DND-41 (cell line): Measurements from ENCODE around the gene CYTH4.

Experiments used
- ATAC-seq: fragments of 200-7000 bp; cut with Tn5 transposase; 3 replicates; pipeline ENCODE4 v1.9.1; 2021; ENCODE audit warnings: low read depth; ENCODE audit not compliant: insufficient read depth
- DNase-seq: peaks from one replicate; pipeline ENCODE4 v3.0.0-alpha.2; 2020
- H2AFZ ChIP-seq: 2 replicates; pipeline ENCODE4 v1.6.0; 2012; ENCODE audit warnings: low read depth, low read length
- H3K27ac ChIP-seq: 2 replicates; pipeline ENCODE4 v1.5.1; 2012; ENCODE audit warnings: low read length, inconsistent platforms
- H3K27me3 ChIP-seq: fragments of 200-600 bp; sonication (generic); 2 replicates; pipeline ENCODE4 v1.6.0; 2012; ENCODE audit warnings: low read length, mild to moderate bottlenecking, inconsistent platforms; ENCODE audit not compliant: insufficient read depth, poor library complexity
- H3K36me3 ChIP-seq: 2 replicates; pipeline ENCODE4 v1.5.1; 2012; ENCODE audit warnings: low read length, inconsistent platforms; ENCODE audit not compliant: insufficient read depth
- H3K4me1 ChIP-seq: 2 replicates; pipeline ENCODE4 v1.5.1; 2012; ENCODE audit warnings: mild to moderate bottlenecking, low read length; ENCODE audit not compliant: insufficient read depth
- H3K4me2 ChIP-seq: 2 replicates; pipeline ENCODE4 v1.6.0; 2012; ENCODE audit warnings: mild to moderate bottlenecking, moderate library complexity, low read length, inconsistent platforms; ENCODE audit not compliant: insufficient read depth
- H3K4me3 ChIP-seq, 2 experiments: fragments of 200-600 bp in 1 of 2; shearing (Covaris generic) in 1 of 2; 2 replicates each; pipeline ENCODE4 v1.5.1; 2012 to 2016; ENCODE audit warnings: inconsistent platforms in 2 of 2, low read length in 2 of 2, mild to moderate bottlenecking in 2 of 2, low read depth in 1 of 2, moderate library complexity in 1 of 2
- H3K79me2 ChIP-seq: 2 replicates; pipeline ENCODE4 v1.6.0; 2012; ENCODE audit warnings: low read length, inconsistent platforms; ENCODE audit not compliant: insufficient read depth
- H3K9ac ChIP-seq: 2 replicates; pipeline ENCODE4 v1.6.0; 2012; ENCODE audit warnings: low read depth, mild to moderate bottlenecking, inconsistent platforms, low read length, moderate library complexity
- H3K9me3 ChIP-seq: 2 replicates; pipeline ENCODE4 v1.5.1; 2012; ENCODE audit warnings: low read length, moderate library complexity, mild to moderate bottlenecking, inconsistent platforms; ENCODE audit not compliant: insufficient read depth, severe bottlenecking
- H4K20me1 ChIP-seq: 2 replicates; pipeline ENCODE4 v1.6.0; 2012; ENCODE audit warnings: low read length; ENCODE audit not compliant: insufficient read depth
- CTCF ChIP-seq: IDR thresholded peaks from 2 replicates; pipeline ENCODE4 v1.5.1; 2012; ENCODE audit warnings: borderline replicate concordance, low read length, moderate library complexity, mild to moderate bottlenecking; ENCODE audit not compliant: poor library complexity, severe bottlenecking; ENCODE audit errors: extremely low read depth
- EZH2 ChIP-seq: IDR thresholded peaks from 3 replicates; pipeline ENCODE4 v1.6.1; 2012; ENCODE audit warnings: borderline replicate concordance, low read depth, mild to moderate bottlenecking, moderate library complexity, low read length, inconsistent platforms; ENCODE audit not compliant: severe bottlenecking

The CYTH4 gene

GRCh38 chr22:37281195-37281594 lies 1.1 kb upstream of the CYTH4 start:
- no peaks in the 10 kb centered on the region for H3K36me3 ChIP-seq
- no peak overlapping the region for H3K4me3 ChIP-seq
- no peak overlapping the region for H2AFZ ChIP-seq
- no peaks in the 10 kb centered on the region for H3K27me3 ChIP-seq
- no peak overlapping the region for H3K27ac ChIP-seq
- no peak overlapping the region for H3K4me2 ChIP-seq
- H3K9ac ChIP-seq: no peak overlapping the region
- no peak for ATAC-seq
- no peak for TF ChIP-seq EZH2
- TF ChIP-seq CTCF: no peak
- H3K9me3 ChIP-seq: no peaks in the 10 kb centered on the region
- no peaks in the 10 kb centered on the region for H3K79me2 ChIP-seq
- H4K20me1 ChIP-seq: peaks cover 4% of the 10 kb centered on the region
- DNase-seq: no peak
- H3K4me1 ChIP-seq: peaks cover 17% of the 10 kb centered on the region

- Histone ChIP-seq H3K4me2 (no peak overlapping the region), H3K79me2 (no peaks in the 10 kb centered on the region), H4K20me1 (peaks cover 4% of the 10 kb centered on the region), H3K4me3 (no peak overlapping the region), H2AFZ (no peak overlapping the region), H3K27ac (no peak overlapping the region), H3K9me3 (no peaks in the 10 kb centered on the region), H3K9ac (no peak overlapping the region), H3K4me1 (peaks cover 17% of the 10 kb centered on the region), H3K27me3 (no peaks in the 10 kb centered on the region), H3K36me3 (no peaks in the 10 kb centered on the region)
- TF ChIP-seq EZH2: no peak
- no peak for TF ChIP-seq CTCF
- ATAC-seq (no peak), DNase-seq (no peak)
Observed at GRCh38 chr22:37281646-37282384, 493 bp upstream of the CYTH4 start.

GRCh38 chr22:37283393-37283937 lies 1.2 kb downstream of the CYTH4 start:
- H3K36me3 ChIP-seq: no peaks in the 10 kb centered on the region
- TF ChIP-seq EZH2 (no peak), CTCF (no peak)
- H4K20me1 ChIP-seq: peaks cover 4% of the 10 kb centered on the region
- no peaks in the 10 kb centered on the region for H3K9me3 ChIP-seq
- peaks cover 17% of the 10 kb centered on the region for H3K4me1 ChIP-seq
- H3K4me2 ChIP-seq: no peak overlapping the region
- H3K4me3 ChIP-seq: no peak overlapping the region
- H3K27ac ChIP-seq: no peak overlapping the region
- DNase-seq (no peak), ATAC-seq (no peak)
- H3K79me2 ChIP-seq: no peaks in the 10 kb centered on the region
- H2AFZ ChIP-seq: no peak overlapping the region
- no peak overlapping the region for H3K9ac ChIP-seq
- no peaks in the 10 kb centered on the region for H3K27me3 ChIP-seq
